ENCODE measurements around the gene CTRB1.

DNA sequence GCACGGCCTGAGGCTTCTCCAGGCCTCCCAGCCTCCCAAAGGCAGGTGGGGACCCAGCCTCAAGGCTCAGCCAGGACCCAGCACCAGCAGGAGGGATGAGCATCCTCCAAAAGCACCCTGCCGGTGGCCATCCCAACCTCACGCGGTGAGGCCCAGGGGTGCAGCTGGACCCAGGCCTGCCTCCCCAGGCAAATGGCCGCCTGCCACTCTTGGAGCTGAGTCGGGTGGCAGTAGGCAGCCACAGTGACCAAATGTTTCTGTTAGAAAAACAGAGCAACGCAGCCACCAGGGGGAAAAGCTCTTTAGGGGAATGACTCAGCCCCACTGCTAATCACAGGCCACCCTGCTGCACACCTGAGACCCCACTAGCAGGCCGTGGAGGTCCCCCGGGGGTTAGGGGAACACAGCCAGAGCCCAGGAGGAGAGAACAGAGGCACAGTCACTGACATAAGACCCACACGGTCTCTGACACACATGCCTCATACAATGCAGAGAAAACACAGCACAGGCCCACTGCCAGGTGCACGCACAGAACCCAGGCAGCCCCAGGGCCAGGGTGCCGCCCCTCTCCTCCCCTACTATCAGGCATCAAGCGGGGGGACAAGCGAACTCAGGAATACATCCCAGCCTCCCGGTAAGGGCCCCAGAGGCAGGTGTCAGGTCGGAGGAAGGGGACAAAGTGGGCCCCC, 20.2 kb downstream of the CTRB1 start:
- TF ChIP-seq, protein P1, sequence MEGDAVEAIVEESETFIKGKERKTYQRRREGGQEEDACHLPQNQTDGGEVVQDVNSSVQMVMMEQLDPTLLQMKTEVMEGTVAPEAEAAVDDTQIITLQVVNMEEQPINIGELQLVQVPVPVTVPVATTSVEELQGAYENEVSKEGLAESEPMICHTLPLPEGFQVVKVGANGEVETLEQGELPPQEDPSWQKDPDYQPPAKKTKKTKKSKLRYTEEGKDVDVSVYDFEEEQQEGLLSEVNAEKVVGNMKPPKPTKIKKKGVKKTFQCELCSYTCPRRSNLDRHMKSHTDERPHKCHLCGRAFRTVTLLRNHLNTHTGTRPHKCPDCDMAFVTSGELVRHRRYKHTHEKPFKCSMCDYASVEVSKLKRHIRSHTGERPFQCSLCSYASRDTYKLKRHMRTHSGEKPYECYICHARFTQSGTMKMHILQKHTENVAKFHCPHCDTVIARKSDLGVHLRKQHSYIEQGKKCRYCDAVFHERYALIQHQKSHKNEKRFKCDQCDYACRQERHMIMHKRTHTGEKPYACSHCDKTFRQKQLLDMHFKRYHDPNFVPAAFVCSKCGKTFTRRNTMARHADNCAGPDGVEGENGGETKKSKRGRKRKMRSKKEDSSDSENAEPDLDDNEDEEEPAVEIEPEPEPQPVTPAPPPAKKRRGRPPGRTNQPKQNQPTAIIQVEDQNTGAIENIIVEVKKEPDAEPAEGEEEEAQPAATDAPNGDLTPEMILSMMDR (IDR thresholded peaks at IDR 0.05; ENCODE audit: low read length) = no peak
- no peak for TF ChIP-seq EZH2 (IDR thresholded peaks at IDR 0.05; ENCODE audit: borderline replicate concordance, low read length)
